ENCODE measurements around the gene SASH3. TPM values are rescaled to one million over a fixed set of nuclear protein-coding genes. Genes with fewer than 3 reads are reported as not detected.

Gene SASH3
- total RNA-seq, 1 experiment from 2014 or later, result not detected

DNA sequence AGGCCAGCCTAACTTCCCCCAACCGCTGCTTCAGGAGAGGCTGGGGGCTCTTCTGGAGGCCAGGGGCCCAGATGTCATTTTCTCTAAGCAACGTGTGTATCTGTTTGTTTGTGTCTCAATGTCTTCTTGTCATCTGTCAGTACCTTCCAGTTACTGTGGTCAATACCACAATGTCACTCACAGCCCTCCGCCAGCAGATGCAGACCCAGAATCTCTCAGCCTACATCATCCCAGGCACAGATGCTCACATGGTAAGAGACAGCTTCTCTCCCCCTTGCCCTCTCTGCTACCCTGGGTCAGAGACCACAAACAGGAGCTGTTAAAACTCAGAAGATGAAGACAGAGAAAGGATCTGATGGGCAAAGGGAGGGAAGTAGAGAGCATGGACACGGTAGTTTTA is 35.9 kb upstream of the SASH3 start:
- no peaks in the 10 kb centered on the region for H3K36me3 ChIP-seq (ENCODE audit: insufficient read depth, low read length, poor library complexity, severe bottlenecking)
- no TSS peak for BruUV-seq (replicated peaks)
- H3K4me1 ChIP-seq (ENCODE audit: insufficient read depth, low read length, poor library complexity, severe bottlenecking), result no peaks in the 10 kb centered on the region
- DNase-seq (ENCODE audit: low spot score), result no peak
- TF ChIP-seq EZH2 (IDR thresholded peaks at IDR 0.05; ENCODE audit: borderline replicate concordance, low read depth, low read length, poor library complexity, severe bottlenecking), result no peak
- TF ChIP-seq, protein P1, sequence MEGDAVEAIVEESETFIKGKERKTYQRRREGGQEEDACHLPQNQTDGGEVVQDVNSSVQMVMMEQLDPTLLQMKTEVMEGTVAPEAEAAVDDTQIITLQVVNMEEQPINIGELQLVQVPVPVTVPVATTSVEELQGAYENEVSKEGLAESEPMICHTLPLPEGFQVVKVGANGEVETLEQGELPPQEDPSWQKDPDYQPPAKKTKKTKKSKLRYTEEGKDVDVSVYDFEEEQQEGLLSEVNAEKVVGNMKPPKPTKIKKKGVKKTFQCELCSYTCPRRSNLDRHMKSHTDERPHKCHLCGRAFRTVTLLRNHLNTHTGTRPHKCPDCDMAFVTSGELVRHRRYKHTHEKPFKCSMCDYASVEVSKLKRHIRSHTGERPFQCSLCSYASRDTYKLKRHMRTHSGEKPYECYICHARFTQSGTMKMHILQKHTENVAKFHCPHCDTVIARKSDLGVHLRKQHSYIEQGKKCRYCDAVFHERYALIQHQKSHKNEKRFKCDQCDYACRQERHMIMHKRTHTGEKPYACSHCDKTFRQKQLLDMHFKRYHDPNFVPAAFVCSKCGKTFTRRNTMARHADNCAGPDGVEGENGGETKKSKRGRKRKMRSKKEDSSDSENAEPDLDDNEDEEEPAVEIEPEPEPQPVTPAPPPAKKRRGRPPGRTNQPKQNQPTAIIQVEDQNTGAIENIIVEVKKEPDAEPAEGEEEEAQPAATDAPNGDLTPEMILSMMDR (conservative IDR thresholded peaks at IDR 0.05; ENCODE audit: low read depth, low read length), result no peak
- no peaks in the 10 kb centered on the region for H3K27me3 ChIP-seq (replicated peaks; ENCODE audit: insufficient read depth, low read depth, low read length, poor library complexity)
- POLR2A ChIA-PET (ENCODE audit: low non-redundant PET), result no interaction called here
- CTCF ChIA-PET, result no interaction called here
- intact Hi-C loops (cut with micrococcal nuclease; ENCODE audit: unreplicated experiment), result no loop called here
- H3K9me3 ChIP-seq (ENCODE audit: low read depth, low read length, poor library complexity, severe bottlenecking), result no peaks in the 10 kb centered on the region
- H3K27ac ChIP-seq (ENCODE audit: low read depth, low read length, poor library complexity, severe bottlenecking), result no peak overlapping the region
- no peak overlapping the region for H3K4me3 ChIP-seq (ENCODE audit: low read depth, low read length, poor library complexity, severe bottlenecking)

DNA sequence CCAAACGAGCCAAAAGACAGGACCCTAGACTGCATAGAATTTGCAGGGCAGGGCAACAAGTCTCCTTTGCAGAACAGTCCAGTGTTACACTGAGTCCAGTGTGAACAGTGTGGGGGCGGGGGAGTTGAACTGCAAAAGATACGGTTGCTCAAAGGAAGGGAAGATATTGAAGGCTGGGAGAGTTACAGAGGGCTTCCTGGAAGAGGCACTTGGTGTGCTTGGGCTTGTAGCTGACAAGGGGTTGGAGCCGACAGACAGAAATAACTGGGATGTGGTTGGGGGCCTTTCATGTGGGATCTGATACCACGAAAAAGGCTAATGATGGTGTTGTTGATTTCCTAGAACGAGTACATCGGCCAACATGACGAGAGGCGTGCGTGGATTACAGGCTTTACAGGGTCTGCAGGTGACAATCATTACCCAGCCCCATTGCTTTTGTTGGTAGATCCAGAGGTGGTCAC is 34.9 kb upstream of the SASH3 start:
- CTCF ChIA-PET, result no interaction called here
- POLR2A ChIA-PET (ENCODE audit: low non-redundant PET), result no interaction called here
- H3K4me3 ChIP-seq (ENCODE audit: low read depth, low read length, poor library complexity, severe bottlenecking), result no peak overlapping the region
- intact Hi-C loops (cut with micrococcal nuclease; ENCODE audit: unreplicated experiment), result no loop called here
- no peaks in the 10 kb centered on the region for H3K4me1 ChIP-seq (ENCODE audit: insufficient read depth, low read length, poor library complexity, severe bottlenecking)
- H3K27ac ChIP-seq (ENCODE audit: low read depth, low read length, poor library complexity, severe bottlenecking), result no peak overlapping the region
- H3K9me3 ChIP-seq (ENCODE audit: low read depth, low read length, poor library complexity, severe bottlenecking), result no peaks in the 10 kb centered on the region
- TF ChIP-seq, protein P1 (conservative IDR thresholded peaks at IDR 0.05; ENCODE audit: low read depth, low read length), result no peak
- no peak for TF ChIP-seq EZH2 (IDR thresholded peaks at IDR 0.05; ENCODE audit: borderline replicate concordance, low read depth, low read length, poor library complexity, severe bottlenecking)
- no peaks in the 10 kb centered on the region for H3K27me3 ChIP-seq (replicated peaks; ENCODE audit: insufficient read depth, low read depth, low read length, poor library complexity)
- no TSS peak for BruUV-seq (replicated peaks)
- DNase-seq (ENCODE audit: low spot score), result no peak
- no peaks in the 10 kb centered on the region for H3K36me3 ChIP-seq (ENCODE audit: insufficient read depth, low read length, poor library complexity, severe bottlenecking)

DNA sequence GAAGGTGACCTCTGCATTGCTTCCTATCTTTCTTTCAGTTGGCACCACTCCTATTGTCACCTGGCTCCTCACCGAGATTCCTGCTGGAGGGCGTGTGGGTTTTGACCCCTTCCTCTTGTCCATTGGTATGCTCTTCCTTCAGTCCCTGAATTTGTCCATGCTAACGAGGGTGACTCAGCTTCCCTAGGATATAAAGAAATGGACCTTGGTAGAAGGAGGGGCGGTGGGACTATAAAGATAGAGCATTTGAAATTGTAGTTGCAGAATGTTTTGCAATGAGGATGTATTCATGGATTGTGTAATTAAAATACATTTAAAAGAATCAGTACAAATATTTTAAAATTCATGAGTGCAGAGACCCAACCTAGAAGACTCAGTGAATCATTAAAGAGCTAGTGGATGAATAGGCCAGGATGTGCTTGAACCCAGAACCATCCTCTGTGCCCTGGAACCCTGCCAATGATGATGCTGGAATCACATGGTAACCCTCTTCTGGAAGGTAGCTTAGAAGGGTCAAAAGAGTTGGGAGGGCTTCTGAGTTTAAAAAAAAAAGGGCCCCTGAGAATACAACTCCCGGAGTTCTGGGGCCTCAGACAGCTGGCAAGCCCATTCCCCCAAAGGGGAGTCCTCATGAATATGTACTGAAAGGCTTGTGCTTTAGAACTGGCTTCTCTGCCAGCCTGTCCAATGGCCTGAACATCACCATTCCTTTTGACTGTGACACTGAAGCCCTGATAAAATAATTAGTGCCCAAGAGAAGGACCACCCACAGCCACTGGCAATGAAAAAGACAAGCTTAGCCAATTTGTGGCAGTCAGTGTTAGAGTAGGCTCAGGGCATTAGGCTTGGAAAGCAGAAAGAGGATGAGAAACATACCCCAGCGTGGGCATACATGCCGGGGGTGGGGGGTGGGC is 32.9 kb upstream of the SASH3 start:
- CTCF ChIA-PET, result interaction anchor here (0.5 kb wide), 1 partner anchor 1141 kb away, joined by 4 read pairs; no protein-coding TSS in a partner anchor

More for the DNA sequence above, 32.9 kb upstream of the SASH3 start:
- no TSS peak for BruUV-seq (replicated peaks)
- no peaks in the 10 kb centered on the region for H3K27me3 ChIP-seq (replicated peaks; ENCODE audit: insufficient read depth, low read depth, low read length, poor library complexity)
- POLR2A ChIA-PET (ENCODE audit: low non-redundant PET), result no interaction called here
- H3K4me3 ChIP-seq (ENCODE audit: low read depth, low read length, poor library complexity, severe bottlenecking), result no peak overlapping the region
- no peak for DNase-seq (ENCODE audit: low spot score)
- H3K4me1 ChIP-seq (ENCODE audit: insufficient read depth, low read length, poor library complexity, severe bottlenecking), result no peaks in the 10 kb centered on the region
- no peak overlapping the region for H3K27ac ChIP-seq (ENCODE audit: low read depth, low read length, poor library complexity, severe bottlenecking)
- TF ChIP-seq, protein P1 (conservative IDR thresholded peaks at IDR 0.05; ENCODE audit: low read depth, low read length), result no peak
- intact Hi-C loops (cut with micrococcal nuclease; ENCODE audit: unreplicated experiment), result no loop called here
- no peaks in the 10 kb centered on the region for H3K9me3 ChIP-seq (ENCODE audit: low read depth, low read length, poor library complexity, severe bottlenecking)
- no peaks in the 10 kb centered on the region for H3K36me3 ChIP-seq (ENCODE audit: insufficient read depth, low read length, poor library complexity, severe bottlenecking)
